ENCODE data around the gene KLC3. TPM values are rescaled to one million over a fixed set of nuclear protein-coding genes. Genes with fewer than 3 reads are reported as not detected.

KLC3 gene
- total and polyA plus RNA-seq, 2 experiments from 2014 or later: not detected

DNA sequence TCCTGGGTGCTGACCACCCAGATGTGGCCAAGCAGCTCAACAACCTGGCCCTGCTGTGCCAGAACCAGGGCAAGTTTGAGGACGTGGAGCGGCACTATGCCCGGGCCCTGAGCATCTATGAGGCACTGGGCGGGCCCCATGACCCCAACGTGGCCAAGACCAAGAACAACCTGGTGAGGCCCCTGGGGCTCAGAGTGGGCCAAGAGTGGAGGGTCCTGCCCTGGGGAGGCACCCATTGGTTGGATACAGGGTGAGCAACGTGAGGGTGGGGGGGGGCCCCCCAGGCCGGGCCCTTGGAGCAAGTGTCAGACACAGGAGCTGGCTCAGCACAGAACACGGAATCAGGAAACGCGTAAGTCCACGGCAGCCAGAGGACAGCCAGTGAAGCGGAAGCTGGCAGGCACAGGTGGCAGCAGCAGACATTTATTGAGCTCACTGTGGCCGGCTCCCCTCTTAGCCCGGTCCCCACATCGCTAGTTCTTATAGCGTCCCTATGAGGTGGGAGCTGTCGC is 8.9 kb downstream of the KLC3 start:
- H3K4me2 ChIP-seq (ENCODE audit: unreplicated experiment): no peak overlapping the region
- H3K27me3 ChIP-seq (replicated peaks; ENCODE audit: insufficient read depth): no peaks in the 10 kb centered on the region
- no peaks in the 10 kb centered on the region for H3K79me2 ChIP-seq (ENCODE audit: insufficient read depth)
- H3K27ac ChIP-seq: no peak overlapping the region
- H3K9ac ChIP-seq: no peak overlapping the region
- H4K20me1 ChIP-seq (ENCODE audit: insufficient read depth): no peaks in the 10 kb centered on the region
- in situ Hi-C loops (cut with MboI): no loop called here
- H2AFZ ChIP-seq: no peak overlapping the region
- H3K9me2 ChIP-seq (ENCODE audit: insufficient read depth): no peaks in the 10 kb centered on the region
- no peaks in the 10 kb centered on the region; the same call in 1 of the 2 replicates for H3K36me3 ChIP-seq (ENCODE audit: low read depth)
- H3K4me3 ChIP-seq: no peak overlapping the region
- DNase-seq: no peak
- no peaks in the 10 kb centered on the region for H3K9me3 ChIP-seq (ENCODE audit: low read depth)
- no peak for TF ChIP-seq EZH2phosphoT487 (IDR thresholded peaks at IDR 0.05; ENCODE audit: insufficient read depth, low read depth)
- no peak for TF ChIP-seq EZH2 (IDR thresholded peaks at IDR 0.05; ENCODE audit: insufficient read depth, poor library complexity, severe bottlenecking)
- no peaks in the 10 kb centered on the region for H3F3A ChIP-seq (ENCODE audit: insufficient read depth)
- no peaks in the 10 kb centered on the region for H3K4me1 ChIP-seq (ENCODE audit: insufficient read depth)
- WGBS, 2 experiments (ENCODE audit: low coverage in 1 of 2, low lambda C conversion rate in 2 of 2, missing lambda C conversion rate in 2 of 2): 90 to 97% methylated on average over 6 to 17 of the region's 17 CpGs

DNA sequence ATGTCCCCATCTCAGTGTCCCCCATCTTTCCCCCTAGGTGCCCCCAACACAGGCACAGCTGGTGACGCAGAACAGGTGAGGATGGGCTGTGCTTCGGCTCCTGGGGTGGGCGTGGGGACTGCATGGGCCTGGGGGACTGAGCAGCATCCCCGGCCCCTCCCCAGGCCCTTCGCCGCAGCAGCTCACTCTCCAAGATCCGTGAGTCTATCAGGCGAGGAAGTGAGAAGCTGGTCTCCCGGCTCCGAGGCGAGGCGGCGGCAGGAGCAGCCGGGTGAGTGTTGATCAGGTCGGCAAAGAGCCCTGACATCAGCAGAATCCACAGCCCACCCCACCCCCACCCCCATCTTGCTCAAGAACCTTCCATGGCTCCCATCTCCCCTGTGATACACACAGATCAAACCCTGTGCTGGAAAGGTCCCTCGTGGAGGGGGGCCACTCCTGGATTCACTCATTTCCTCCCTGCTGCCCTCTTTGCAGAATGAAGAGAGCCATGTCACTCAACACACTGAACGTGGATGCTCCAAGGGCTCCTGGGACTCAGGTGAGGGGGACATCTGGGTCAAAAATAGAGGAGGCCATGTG is 10.0 kb downstream of the KLC3 start:
- in situ Hi-C loops (cut with MboI): no loop called here
- Histone ChIP-seq H3F3A (ENCODE audit: insufficient read depth) (no peaks in the 10 kb centered on the region), H3K9ac (no peak overlapping the region), H3K9me2 (ENCODE audit: insufficient read depth) (no peaks in the 10 kb centered on the region), H3K4me1 (ENCODE audit: insufficient read depth) (no peaks in the 10 kb centered on the region), H3K27ac (no peak overlapping the region), H3K4me3 (no peak overlapping the region), H3K79me2 (ENCODE audit: insufficient read depth) (no peaks in the 10 kb centered on the region), H3K4me2 (ENCODE audit: unreplicated experiment) (no peak overlapping the region), H3K27me3 (replicated peaks; ENCODE audit: insufficient read depth) (no peaks in the 10 kb centered on the region), H3K9me3 (ENCODE audit: low read depth) (no peaks in the 10 kb centered on the region), H2AFZ (no peak overlapping the region), H3K36me3 (ENCODE audit: low read depth) (peaks cover 3% of the 10 kb centered on the region; the same call in 1 of the 2 replicates), H4K20me1 (ENCODE audit: insufficient read depth) (no peaks in the 10 kb centered on the region)
- DNase-seq: no peak
- WGBS, 2 experiments (ENCODE audit: low coverage in 1 of 2, low lambda C conversion rate in 2 of 2, missing lambda C conversion rate in 2 of 2): 35 to 92% methylated on average over 2 to 17 of the region's 17 CpGs
- no peak for TF ChIP-seq EZH2phosphoT487 (IDR thresholded peaks at IDR 0.05; ENCODE audit: insufficient read depth, low read depth)
- TF ChIP-seq EZH2 (IDR thresholded peaks at IDR 0.05; ENCODE audit: insufficient read depth, poor library complexity, severe bottlenecking): no peak

DNA sequence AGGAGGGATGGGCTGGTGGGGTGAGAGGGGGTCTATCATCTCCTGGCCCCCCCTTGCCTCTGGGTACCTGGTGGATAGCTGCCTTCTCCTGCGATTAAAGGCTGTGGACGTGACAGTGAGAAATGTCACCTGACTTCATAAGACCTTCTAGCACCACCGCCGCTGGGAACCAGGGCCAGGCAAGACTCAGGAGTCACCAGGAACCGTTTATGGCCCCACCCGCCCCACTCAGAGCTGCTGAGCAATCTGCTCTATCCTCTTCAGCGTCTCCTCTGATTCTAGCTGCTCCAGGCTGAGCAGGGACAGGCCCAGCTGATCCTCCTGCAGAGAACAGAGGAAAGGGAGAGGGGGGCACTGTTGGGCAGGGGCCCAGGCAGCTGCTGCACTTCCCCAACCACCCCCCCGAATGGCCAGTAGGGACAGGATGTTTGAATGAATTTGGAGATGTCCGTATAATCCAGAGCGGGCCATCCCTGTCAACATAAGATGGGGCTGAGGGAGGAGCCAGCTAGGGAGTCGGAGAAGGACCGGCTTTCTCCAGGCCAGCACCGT is 10.9 kb downstream of the KLC3 start:
- Histone ChIP-seq H3K9me2 (ENCODE audit: insufficient read depth) (no peaks in the 10 kb centered on the region), H3K27me3 (replicated peaks; ENCODE audit: insufficient read depth) (no peaks in the 10 kb centered on the region), H3K79me2 (ENCODE audit: insufficient read depth) (no peaks in the 10 kb centered on the region), H3K36me3 (ENCODE audit: low read depth) (peaks cover 11% of the 10 kb centered on the region; the same call in 1 of the 2 replicates), H3F3A (ENCODE audit: insufficient read depth) (no peaks in the 10 kb centered on the region), H3K4me2 (ENCODE audit: unreplicated experiment) (no peak overlapping the region), H3K4me3 (no peak overlapping the region), H3K9ac (no peak overlapping the region), H2AFZ (no peak overlapping the region), H3K9me3 (ENCODE audit: low read depth) (no peaks in the 10 kb centered on the region), H3K27ac (no peak overlapping the region), H3K4me1 (ENCODE audit: insufficient read depth) (no peaks in the 10 kb centered on the region), H4K20me1 (ENCODE audit: insufficient read depth) (no peaks in the 10 kb centered on the region)
- DNase-seq: no peak
- WGBS, 2 experiments (ENCODE audit: low coverage in 1 of 2, low lambda C conversion rate in 2 of 2, missing lambda C conversion rate in 2 of 2): 78 to 79% methylated on average over 13 of the region's 13 CpGs
- in situ Hi-C loops (cut with MboI): no loop called here
- no peak for TF ChIP-seq EZH2phosphoT487 (IDR thresholded peaks at IDR 0.05; ENCODE audit: insufficient read depth, low read depth)
- TF ChIP-seq EZH2 (IDR thresholded peaks at IDR 0.05; ENCODE audit: insufficient read depth, poor library complexity, severe bottlenecking): no peak

DNA sequence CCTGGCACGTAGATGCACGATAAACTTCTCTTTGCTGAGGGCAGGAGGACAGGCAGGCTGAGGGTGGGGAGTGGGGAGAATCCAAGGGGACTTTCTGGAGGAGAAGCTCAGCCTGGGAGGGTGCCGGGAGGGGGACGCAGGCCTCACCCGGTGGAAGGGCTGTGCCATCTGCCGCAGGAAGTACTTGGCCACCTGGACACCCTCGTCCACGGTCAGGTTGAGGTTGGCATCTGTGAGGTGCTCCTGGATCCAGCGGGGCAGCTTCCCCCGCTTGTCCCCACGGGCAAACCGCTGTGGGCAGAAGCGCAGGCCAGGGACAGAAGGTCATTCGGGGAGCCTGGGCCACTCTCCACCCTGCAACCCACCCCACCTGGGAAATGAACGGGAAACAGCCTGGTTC is 11.5 kb downstream of the KLC3 start:
- Histone ChIP-seq H3K36me3 (ENCODE audit: low read depth) (peaks cover 15% of the 10 kb centered on the region; the same call in 1 of the 2 replicates), H3F3A (ENCODE audit: insufficient read depth) (no peaks in the 10 kb centered on the region), H3K9ac (no peak overlapping the region), H3K27me3 (replicated peaks; ENCODE audit: insufficient read depth) (no peaks in the 10 kb centered on the region), H3K9me3 (ENCODE audit: low read depth) (no peaks in the 10 kb centered on the region), H3K9me2 (ENCODE audit: insufficient read depth) (no peaks in the 10 kb centered on the region), H3K4me3 (no peak overlapping the region), H3K4me2 (ENCODE audit: unreplicated experiment) (no peak overlapping the region), H3K79me2 (ENCODE audit: insufficient read depth) (no peaks in the 10 kb centered on the region), H3K4me1 (ENCODE audit: insufficient read depth) (no peaks in the 10 kb centered on the region), H4K20me1 (ENCODE audit: insufficient read depth) (no peaks in the 10 kb centered on the region), H3K27ac (no peak overlapping the region), H2AFZ (no peak overlapping the region)
- in situ Hi-C loops (cut with MboI): no loop called here
- DNase-seq: no peak
- 91 to 95% methylated on average over 15 of the region's 15 CpGs for WGBS, 2 experiments (ENCODE audit: low coverage in 1 of 2, low lambda C conversion rate in 2 of 2, missing lambda C conversion rate in 2 of 2)
- TF ChIP-seq EZH2 (IDR thresholded peaks at IDR 0.05; ENCODE audit: insufficient read depth, poor library complexity, severe bottlenecking) (no peak), EZH2phosphoT487 (IDR thresholded peaks at IDR 0.05; ENCODE audit: insufficient read depth, low read depth) (no peak)

All from GM23248 (cell line).